AG04450 (cell line): Measurements from ENCODE around the gene TNRC6B. TPM values are rescaled to one million over a fixed set of nuclear protein-coding genes. Genes with fewer than 3 reads are reported as not detected.

Experiments used
- CTCF ChIA-PET: fragments of 300-600, 350-600 bp; formaldehyde crosslinking; extraction: SDS; loops from one replicate; lab custom pipeline; 2022; ENCODE audit warnings: antibody characterized with exemption, inconsistent platforms; lab: Charles Lee
- POLR2A ChIA-PET: fragments of 350-600 bp; formaldehyde crosslinking; extraction: SDS; loops from one replicate; lab custom pipeline; 2021; ENCODE audit warnings: antibody characterized with exemption, inconsistent platforms; lab: Yijun Ruan, JAX
- DNase-seq: peaks from one replicate; pipeline ENCODE4 v3.0.0-alpha.2; 2011; ENCODE audit warnings: low read depth, low spot score
- H3K27ac ChIP-seq: one replicate; pipeline ENCODE4 v1.5.1; 2012; ENCODE audit warnings: low read depth, low read length, control low read depth
- H3K27me3 ChIP-seq: one replicate; pipeline ENCODE4 v1.6.0; 2012; ENCODE audit warnings: low read length; ENCODE audit not compliant: control insufficient read depth, insufficient read depth
- H3K4me3 ChIP-seq: 2 replicates; pipeline ENCODE4 v1.5.1; 2011; ENCODE audit warnings: mild to moderate bottlenecking, low read depth, low read length, control low read depth
- H3K9me3 ChIP-seq: 2 replicates; pipeline ENCODE4 v1.5.1; 2012; ENCODE audit warnings: low read length; ENCODE audit not compliant: control insufficient read depth, insufficient read depth
- CTCF ChIP-seq: IDR thresholded peaks from 2 replicates; pipeline ENCODE4 v1.5.1; 2011; ENCODE audit warnings: low read depth, low read length, control low read depth, inconsistent platforms
- polyA plus RNA-seq: library from polyadenylated mRNA; depleted of rRNA; stranded (reverse); fragments of >200 nt; gene quantifications from 2 replicates; pipeline ENCODE4 v1.2.3, GENCODE V29; 2011

The TNRC6B gene
- polyA plus RNA-seq, 1 experiment, result 6.6 TPM

- H3K27me3 ChIP-seq, result no peaks in the 10 kb centered on the region
- no peak overlapping the region for H3K4me3 ChIP-seq
- CTCF ChIA-PET, result no interaction called here
- no peak for DNase-seq
- TF ChIP-seq CTCF, result no peak
- POLR2A ChIA-PET, result no interaction called here
- H3K27ac ChIP-seq, result no peak overlapping the region
- H3K9me3 ChIP-seq, result no peaks in the 10 kb centered on the region
These were observed 66.2 kb downstream of the TNRC6B start for GRCh38 chr22:40243891-40244290.

- Histone ChIP-seq H3K4me3 (no peak overlapping the region), H3K27me3 (no peaks in the 10 kb centered on the region), H3K27ac (no peak overlapping the region), H3K9me3 (no peaks in the 10 kb centered on the region)
- POLR2A ChIA-PET, result no interaction called here
- TF ChIP-seq CTCF, result no peak
- no peak for DNase-seq
- CTCF ChIA-PET, result interaction anchor here (1.0 kb wide), 1 partner anchor 51 kb away, joined by 3 read pairs; no protein-coding TSS in a partner anchor
These were observed 66.9 kb downstream of the TNRC6B start for GRCh38 chr22:40244586-40244985.

- ChIA-PET POLR2A (no interaction called here), CTCF (no interaction called here)
- DNase-seq, result no peak
- Histone ChIP-seq H3K27ac (no peak overlapping the region), H3K9me3 (no peaks in the 10 kb centered on the region), H3K27me3 (no peaks in the 10 kb centered on the region), H3K4me3 (no peak overlapping the region)
- no peak for TF ChIP-seq CTCF
These were observed 70.3 kb downstream of the TNRC6B start for GRCh38 chr22:40247976-40248375.

GRCh38 chr22:40249286-40249685 lies 71.6 kb downstream of the TNRC6B start:
- H3K4me3 ChIP-seq, result no peak overlapping the region
- ChIA-PET CTCF (no interaction called here), POLR2A (no interaction called here)
- no peaks in the 10 kb centered on the region for H3K27me3 ChIP-seq
- TF ChIP-seq CTCF, result no peak
- no peaks in the 10 kb centered on the region for H3K9me3 ChIP-seq
- no peak for DNase-seq
- H3K27ac ChIP-seq, result no peak overlapping the region

GRCh38 chr22:40250608-40251007 lies 72.9 kb downstream of the TNRC6B start:
- no peak for TF ChIP-seq CTCF
- CTCF ChIA-PET, result no interaction called here
- Histone ChIP-seq H3K4me3 (no peak overlapping the region), H3K27ac (no peak overlapping the region), H3K9me3 (no peaks in the 10 kb centered on the region), H3K27me3 (no peaks in the 10 kb centered on the region)
- DNase-seq, result no peak
- POLR2A ChIA-PET, result interaction anchor here (0.7 kb wide), 1 partner anchor 49 kb away, joined by 5 read pairs; no protein-coding TSS in a partner anchor
